CD14-positive monocyte (primary cell): ENCODE results near the gene SF3A1. TPM values are rescaled to one million over a fixed set of nuclear protein-coding genes. Genes with fewer than 3 reads are reported as not detected.
A peak's percentile ranks its signal among the peaks of the same experiment; 100 is the strongest.

Experiments
- DNase-seq, 3 donors: peaks; one replicate each; pipeline ENCODE4 v3.0.0-alpha.2; 2011 to 2022
- H2AFZ ChIP-seq: 2 replicates; pipeline ENCODE4 v1.6.0; 2012; ENCODE audit warnings: mild to moderate bottlenecking, low read depth, low read length, inconsistent platforms; ENCODE audit not compliant: insufficient read depth, poor library complexity, severe bottlenecking
- H3K27ac ChIP-seq, 2 donors: 1 replicate in 1 of 2; 2 replicates in 1 of 2; pipeline ENCODE4 v1.5.1; 2012 to 2013; ENCODE audit warnings: low read length in 2 of 2, control low read depth in 1 of 2, inconsistent platforms in 1 of 2, low read depth in 1 of 2, mild to moderate bottlenecking in 1 of 2
- H3K27me3 ChIP-seq, 2 donors: one replicate each; pipeline versions ENCODE4 v1.6.0 to v1.6.1; 2011 to 2013; ENCODE audit warnings: low read length in 2 of 2; ENCODE audit not compliant: control insufficient read depth in 2 of 2, insufficient read depth in 2 of 2
- H3K36me3 ChIP-seq, 2 donors: replicated peaks in 1 of 2; 1 replicate in 1 of 2; 2 replicates in 1 of 2; pipeline versions ENCODE4 v1.5.1 to v1.6.1; 2012 to 2013; ENCODE audit warnings: low read length in 2 of 2, control low read depth in 1 of 2, inconsistent platforms in 1 of 2, mild to moderate bottlenecking in 1 of 2; ENCODE audit not compliant: insufficient read depth in 2 of 2, control insufficient read depth in 1 of 2
- H3K4me1 ChIP-seq, 2 donors: 1 replicate in 1 of 2; 2 replicates in 1 of 2; pipeline versions ENCODE4 v1.5.1 to v1.6.1; 2012 to 2013; ENCODE audit warnings: low read length in 2 of 2, control low read depth in 1 of 2, inconsistent platforms in 1 of 2, mild to moderate bottlenecking in 1 of 2, moderate library complexity in 1 of 2; ENCODE audit not compliant: insufficient read depth in 2 of 2, control insufficient read depth in 1 of 2
- H3K4me2 ChIP-seq: replicated peaks from 2 replicates; pipeline ENCODE3; 2012; ENCODE audit warnings: low read length, moderate library complexity, mild to moderate bottlenecking; ENCODE audit not compliant: poor library complexity, severe bottlenecking; ENCODE audit errors: extremely low read depth
- H3K4me3 ChIP-seq, 3 experiments: fragments of 200-600 bp in 1 of 3; sonication (generic) in 1 of 3; replicated peaks in 1 of 3; 1 replicate in 2 of 3; 2 replicates in 1 of 3; pipeline ENCODE4 v1.5.1; 2011 to 2013; ENCODE audit warnings: low read length in 3 of 3, mild to moderate bottlenecking in 3 of 3, control low read depth in 2 of 3, low read depth in 2 of 3, inconsistent platforms in 1 of 3, moderate library complexity in 1 of 3
- H3K79me2 ChIP-seq: 2 replicates; pipeline ENCODE4 v1.6.0; 2012; ENCODE audit warnings: mild to moderate bottlenecking, control low read depth, inconsistent platforms, low read length, moderate library complexity; ENCODE audit not compliant: insufficient read depth
- H3K9ac ChIP-seq: 2 replicates; pipeline ENCODE4 v1.6.0; 2017; ENCODE audit warnings: low read length, mild to moderate bottlenecking; ENCODE audit not compliant: insufficient read depth, poor library complexity, severe bottlenecking
- H3K9me3 ChIP-seq, 2 donors: replicated peaks in 1 of 2; 1 replicate in 1 of 2; 2 replicates in 1 of 2; pipeline versions ENCODE4 v1.5.1 to v1.6.1; 2012 to 2013; ENCODE audit warnings: low read length in 2 of 2, control low read depth in 1 of 2; ENCODE audit not compliant: control insufficient read depth in 1 of 2, insufficient read depth in 1 of 2
- H4K20me1 ChIP-seq: 2 replicates; pipeline ENCODE4 v1.6.0; 2012; ENCODE audit warnings: mild to moderate bottlenecking, low read length, control low read depth, moderate library complexity; ENCODE audit not compliant: insufficient read depth
- H3K27ac Mint-ChIP-seq, 7 donors: one replicate each; pipeline ENCODE4 v1.8.0; 2020; ENCODE audit warnings: mild to moderate bottlenecking in 7 of 7, mixed read lengths in 7 of 7, moderate library complexity in 6 of 7, inconsistent platforms in 2 of 7
- H3K27me3 Mint-ChIP-seq, 3 donors: one replicate each; pipeline ENCODE4 v1.8.0; 2021 to 2022; ENCODE audit warnings: low read depth in 3 of 3, mild to moderate bottlenecking in 3 of 3, mixed read lengths in 3 of 3, moderate library complexity in 3 of 3, inconsistent platforms in 1 of 3
- H3K36me3 Mint-ChIP-seq, 2 donors: one replicate each; pipeline ENCODE4 v1.8.0; 2020; ENCODE audit warnings: mixed read lengths in 2 of 2, inconsistent platforms in 1 of 2, mild to moderate bottlenecking in 1 of 2
- H3K4me1 Mint-ChIP-seq: one replicate; pipeline ENCODE4 v1.8.0; 2020; ENCODE audit warnings: mild to moderate bottlenecking, mixed read lengths
- H3K4me3 Mint-ChIP-seq, 2 donors: one replicate each; pipeline ENCODE4 v1.8.0; 2020; ENCODE audit warnings: mild to moderate bottlenecking in 2 of 2, mixed read lengths in 2 of 2, moderate library complexity in 1 of 2
- H3K9me3 Mint-ChIP-seq, 7 donors: one replicate each; pipeline ENCODE4 v1.8.0; 2020 to 2022; ENCODE audit warnings: mixed read lengths in 7 of 7, mild to moderate bottlenecking in 6 of 7, moderate library complexity in 6 of 7, inconsistent platforms in 2 of 7
- CTCF ChIP-seq: fragments of 200-600 bp; IDR thresholded peaks from one replicate; pipeline ENCODE4 v1.8.0; 2022; ENCODE audit warnings: antibody characterized with exemption, mild to moderate bottlenecking
- WGBS: methylation state at CpG from one replicate; pipeline ENCODE4 v1.1.5; 2013; ENCODE audit warnings: missing lambda C conversion rate; ENCODE audit not compliant: insufficient coverage; 5-methylcytosine and 5-hydroxymethylcytosine counted together
- intact Hi-C, 2 donors: fragments of 100-400 bp; cut with micrococcal nuclease; formaldehyde crosslinking; loops; one replicate each; pipeline versions ENCODE4 v1.15.0 to v1.15.1; 2023
- polyA plus RNA-seq, 3 donors: library from polyadenylated mRNA; depleted of rRNA in 1 of 3; unstranded in 2 of 3; stranded (reverse) in 1 of 3; fragments of 300-500 nt in 2 of 3; fragments of >200 nt in 1 of 3; fragmentation: Illumina TruSeq in 2 of 3; gene quantifications; 1 replicate in 2 of 3; 2 replicates in 1 of 3; pipeline ENCODE4 v1.2.3, GENCODE V29; 2012 to 2021

SF3A1 gene
- polyA plus RNA-seq, 3 donors = 34.7 to 102 (median 52.1) TPM

- Mint-ChIP-seq H3K4me1 (peaks cover 15% of the 10 kb centered on the region), H3K4me3 (no peak overlapping the region), H3K36me3 (peaks cover 0 to 1% of the 10 kb centered on the region in 2 donors), H3K9me3 (peaks cover 0 to 4% (median 0%) of the 10 kb centered on the region in 7 donors), H3K27me3 (peaks cover 18 to 22% (median 19%) of the 10 kb centered on the region in 3 donors), H3K27ac (peak overlapping the region in 3 of 7 donors; percentile 18 to 55 (median 22))
- Histone ChIP-seq H4K20me1 (no peaks in the 10 kb centered on the region), H3K4me3 (no peak overlapping the region), H3K27ac (no peak overlapping the region), H3K4me1 (peaks cover 7 to 10% of the 10 kb centered on the region in 2 donors), H3K36me3 (no peaks in the 10 kb centered on the region), H2AFZ (peak overlapping the region; percentile 37), H3K9me3 (no peaks in the 10 kb centered on the region), H3K9ac (no peak overlapping the region), H3K4me2 (no peak overlapping the region), H3K79me2 (no peaks in the 10 kb centered on the region), H3K27me3 (peaks cover 6 to 8% of the 10 kb centered on the region in 2 donors)
- intact Hi-C loops = loop anchor here (1.0 to 5.0 kb wide), 3 partner anchors 36 to 284 kb away; partner anchors contain the start of gene MTFP1 (in 1 of the 2)
- TF ChIP-seq CTCF = peak; percentile 90
- DNase-seq = peak; percentile 62 to 74 (median 73)
- 71% methylated on average over 1 of the region's 5 CpGs for WGBS
These were observed 34.4 kb upstream of the SF3A1 start for GRCh38 chr22:30390974-30391691.

- H3K4me3 Mint-ChIP-seq = peak within 1 kb of the TSS; percentile 82 to 88
- intact Hi-C loops = loop anchor here (1.0 to 5.0 kb wide), 5 partner anchors 30 to 280 kb away; partner anchors contain the start of genes CASTOR1 (in 1 of the 2), CCDC157 (in 1 of the 2), MTFP1 (in 1 of the 2) and SF3A1 (in 1 of the 2)
- peak within 1 kb of the TSS; percentile 88 for H3K4me2 ChIP-seq
- peak within 1 kb of the TSS; percentile 55 for H3K9ac ChIP-seq
- H3K27ac Mint-ChIP-seq = peak within 1 kb of the TSS in 6 of 7 donors; percentile 60 to 88 (median 80)
- peaks cover 0 to 13% of the 10 kb centered on the region in 2 donors for H3K36me3 ChIP-seq
- H3K79me2 ChIP-seq = no peaks in the 10 kb centered on the region
- H3K4me1 Mint-ChIP-seq = peaks cover 14% of the 10 kb centered on the region
- no peaks in the 10 kb centered on the region for H3K9me3 ChIP-seq
- H3K4me3 ChIP-seq = peak within 1 kb of the TSS; percentile 14 to 75 (median 51)
- 0% methylated on average over 90 of the region's 95 CpGs for WGBS
- peaks cover 10% of the 10 kb centered on the region in 2 donors for H3K4me1 ChIP-seq
- peaks cover 5 to 7% of the 10 kb centered on the region in 2 donors for H3K36me3 Mint-ChIP-seq
- H3K9me3 Mint-ChIP-seq = peaks cover 0 to 4% (median 0%) of the 10 kb centered on the region in 7 donors
- no peak within 1 kb of the TSS for H3K27ac ChIP-seq
- peak; percentile 76 to 82 (median 81) for DNase-seq
- no peaks in the 10 kb centered on the region for H4K20me1 ChIP-seq
- H2AFZ ChIP-seq = peak within 1 kb of the TSS; percentile 86
- no peaks in the 10 kb centered on the region for H3K27me3 ChIP-seq
- peaks cover 3 to 8% (median 4%) of the 10 kb centered on the region in 3 donors for H3K27me3 Mint-ChIP-seq
- peak; percentile 97 for TF ChIP-seq CTCF
These were observed 30.5 kb upstream of the SF3A1 start, which contains the start of gene RNF215 for GRCh38 chr22:30386960-30387827. RNF215 (minus strand) TSS chr22:30387411; CDS start chr22:30387313, 98 bp downstream.
